H9 (cell line): Measurements from ENCODE around the gene TARBP1. TPM values are rescaled to one million over a fixed set of nuclear protein-coding genes. Genes with fewer than 3 reads are reported as not detected.

Experiments
- DNase-seq: peaks from one replicate; pipeline ENCODE4 v3.0.0-alpha.2; 2017
- H2AFZ ChIP-seq: one replicate; pipeline ENCODE4 v1.6.1; 2013; ENCODE audit warnings: mild to moderate bottlenecking, low read length, control low read depth, moderate library complexity
- H2AK5ac ChIP-seq: 2 replicates; pipeline ENCODE4 v1.6.1; 2013; ENCODE audit warnings: low read length, control low read depth, mixed read lengths; ENCODE audit not compliant: insufficient read length
- H2BK120ac ChIP-seq: one replicate; pipeline ENCODE4 v1.6.1; 2013; ENCODE audit warnings: low read depth, mild to moderate bottlenecking, low read length, control low read depth, inconsistent platforms; ENCODE audit not compliant: poor library complexity, severe bottlenecking
- H2BK12ac ChIP-seq: 2 replicates; pipeline ENCODE4 v1.6.1; 2013; ENCODE audit warnings: low read length, control low read depth, mixed read lengths, low read depth; ENCODE audit not compliant: insufficient read length
- H2BK15ac ChIP-seq: 2 replicates; pipeline ENCODE4 v1.6.1; 2013; ENCODE audit warnings: low read depth, low read length, control low read depth
- H2BK20ac ChIP-seq: one replicate; pipeline ENCODE4 v1.6.1; 2013; ENCODE audit warnings: low read depth, mild to moderate bottlenecking, low read length, control low read depth, inconsistent platforms; ENCODE audit not compliant: poor library complexity, severe bottlenecking
- H2BK5ac ChIP-seq: 2 replicates; pipeline ENCODE4 v1.6.1; 2013; ENCODE audit warnings: low read length, control low read depth, mixed read lengths; ENCODE audit not compliant: insufficient read length
- H3K14ac ChIP-seq: 2 replicates; pipeline ENCODE4 v1.6.1; 2013; ENCODE audit warnings: low read length, control low read depth; ENCODE audit not compliant: insufficient read depth
- H3K18ac ChIP-seq: 2 replicates; pipeline ENCODE4 v1.6.1; 2013; ENCODE audit warnings: low read depth, mild to moderate bottlenecking, mixed read lengths, low read length, control low read depth; ENCODE audit not compliant: insufficient read length
- H3K23ac ChIP-seq: 2 replicates; pipeline ENCODE4 v1.6.1; 2013; ENCODE audit warnings: low read length, control low read depth, mixed read lengths, low read depth; ENCODE audit not compliant: insufficient read length
- H3K23me2 ChIP-seq: 2 replicates; pipeline ENCODE4 v1.6.1; 2013; ENCODE audit warnings: low read depth, mild to moderate bottlenecking, mixed read lengths, low read length, control low read depth; ENCODE audit not compliant: insufficient read length, poor library complexity, severe bottlenecking
- H3K27ac ChIP-seq: 2 replicates; pipeline ENCODE4 v1.5.1; 2013; ENCODE audit warnings: low read length, control low read depth, mixed read lengths, low read depth; ENCODE audit not compliant: insufficient read length
- H3K27me3 ChIP-seq: 2 replicates; pipeline ENCODE4 v1.6.1; 2013; ENCODE audit warnings: low read length, control low read depth, inconsistent platforms; ENCODE audit not compliant: insufficient read depth
- H3K4ac ChIP-seq: 2 replicates; pipeline ENCODE4 v1.6.1; 2013; ENCODE audit warnings: low read depth, mild to moderate bottlenecking, control low read depth, inconsistent platforms, low read length, moderate library complexity
- H3K4me1 ChIP-seq: 2 replicates; pipeline ENCODE4 v1.6.1; 2013; ENCODE audit warnings: low read length, control low read depth, inconsistent platforms; ENCODE audit not compliant: insufficient read depth
- H3K4me2 ChIP-seq: 2 replicates; pipeline ENCODE4 v1.6.1; 2013; ENCODE audit warnings: low read length, control low read depth, mixed read lengths; ENCODE audit not compliant: insufficient read length, insufficient read depth
- H3K56ac ChIP-seq: 2 replicates; pipeline ENCODE4 v1.6.1; 2013; ENCODE audit warnings: low read depth, mild to moderate bottlenecking, mixed read lengths, low read length, control low read depth; ENCODE audit not compliant: insufficient read length
- H3K79me1 ChIP-seq: 2 replicates; pipeline ENCODE4 v1.6.1; 2013; ENCODE audit warnings: low read depth, mild to moderate bottlenecking, moderate library complexity, low read length, control low read depth, inconsistent platforms; ENCODE audit not compliant: insufficient read depth, poor library complexity, severe bottlenecking
- H3K79me2 ChIP-seq: 2 replicates; pipeline ENCODE4 v1.6.1; 2013; ENCODE audit warnings: low read length, control low read depth, inconsistent platforms; ENCODE audit not compliant: insufficient read depth
- H3K9ac ChIP-seq: 2 replicates; pipeline ENCODE4 v1.6.1; 2013; ENCODE audit warnings: low read length, control low read depth, mixed read lengths; ENCODE audit not compliant: insufficient read length; ENCODE audit errors: extremely low read depth
- H3K9me3 ChIP-seq: one replicate; pipeline ENCODE4 v1.6.1; 2013; ENCODE audit warnings: low read depth, low read length, inconsistent platforms; ENCODE audit not compliant: control insufficient read depth
- H3T11ph ChIP-seq: one replicate; pipeline ENCODE4 v1.6.1; 2013; ENCODE audit warnings: mild to moderate bottlenecking, low read length, control low read depth, inconsistent platforms
- H4K20me1 ChIP-seq: one replicate; pipeline ENCODE4 v1.6.1; 2013; ENCODE audit not compliant: control insufficient read depth, insufficient read length, insufficient read depth
- H4K5ac ChIP-seq: 2 replicates; pipeline ENCODE4 v1.6.1; 2013; ENCODE audit warnings: low read depth, mild to moderate bottlenecking, mixed read lengths, low read length, control low read depth; ENCODE audit not compliant: insufficient read length
- H4K8ac ChIP-seq: replicated peaks from 2 replicates; pipeline ENCODE4 v1.6.1; 2013; ENCODE audit warnings: low read length, control low read depth, mixed read lengths, low read depth; ENCODE audit not compliant: insufficient read length
- H4K91ac ChIP-seq: 2 replicates; pipeline ENCODE4 v1.6.1; 2013; ENCODE audit warnings: low read depth, mild to moderate bottlenecking, moderate library complexity, mixed read lengths, low read length, control low read depth; ENCODE audit not compliant: insufficient read length
- H3K27ac Mint-ChIP-seq, 3 experiments: 2 replicates in 2 of 3; 3 replicates in 1 of 3; pipeline ENCODE4 v1.8.0; 2020 to 2021; ENCODE audit warnings: mixed read lengths in 3 of 3, mild to moderate bottlenecking in 1 of 3, moderate library complexity in 1 of 3
- H3K27me3 Mint-ChIP-seq: 2 replicates; pipeline ENCODE4 v1.8.0; 2021; ENCODE audit warnings: low read depth, mild to moderate bottlenecking, moderate library complexity, mixed read lengths
- H3K36me3 Mint-ChIP-seq, 3 experiments: 2 replicates in 2 of 3; 3 replicates in 1 of 3; pipeline ENCODE4 v1.8.0; 2020 to 2021; ENCODE audit warnings: low read depth in 3 of 3, mixed read lengths in 3 of 3; ENCODE audit not compliant: insufficient read depth in 1 of 3
- H3K4me1 Mint-ChIP-seq, 2 experiments: 2 replicates each; pipeline ENCODE4 v1.8.0; 2020; ENCODE audit warnings: mixed read lengths in 2 of 2
- H3K4me3 Mint-ChIP-seq, 2 experiments: 2 replicates in 1 of 2; 3 replicates in 1 of 2; pipeline ENCODE4 v1.8.0; 2020 to 2021; ENCODE audit warnings: mild to moderate bottlenecking in 2 of 2, mixed read lengths in 2 of 2, moderate library complexity in 1 of 2
- H3K9me3 Mint-ChIP-seq, 2 experiments: 2 replicates in 1 of 2; 3 replicates in 1 of 2; pipeline ENCODE4 v1.8.0; 2020; ENCODE audit warnings: mild to moderate bottlenecking in 2 of 2, mixed read lengths in 2 of 2, moderate library complexity in 1 of 2
- WGBS: extraction: QIAGEN DNeasy Blood & Tissue Kit; methylation state at CpG from one replicate; pipeline ENCODE4 v1.1.7; 2013; ENCODE audit warnings: missing lambda C conversion rate, low lambda C conversion rate, mixed read lengths; ENCODE audit not compliant: insufficient read length; ENCODE audit errors: extremely low coverage; 5-methylcytosine and 5-hydroxymethylcytosine counted together
- total RNA-seq: library from RNA; stranded (reverse); gene quantifications from 2 replicates; pipeline ENCODE4 v1.2.1, GENCODE V29; 2021
- TF ChIP-seq, protein P1 (sequence below): fragments of 200-600 bp; sonication (generic); conservative IDR thresholded peaks from 3 replicates; pipeline ENCODE4 v1.8.0; 2021; ENCODE audit warnings: antibody characterized with exemption, mild to moderate bottlenecking

The TARBP1 gene
- total RNA-seq, 1 experiment from 2014 or later = 20.2 TPM

DNA sequence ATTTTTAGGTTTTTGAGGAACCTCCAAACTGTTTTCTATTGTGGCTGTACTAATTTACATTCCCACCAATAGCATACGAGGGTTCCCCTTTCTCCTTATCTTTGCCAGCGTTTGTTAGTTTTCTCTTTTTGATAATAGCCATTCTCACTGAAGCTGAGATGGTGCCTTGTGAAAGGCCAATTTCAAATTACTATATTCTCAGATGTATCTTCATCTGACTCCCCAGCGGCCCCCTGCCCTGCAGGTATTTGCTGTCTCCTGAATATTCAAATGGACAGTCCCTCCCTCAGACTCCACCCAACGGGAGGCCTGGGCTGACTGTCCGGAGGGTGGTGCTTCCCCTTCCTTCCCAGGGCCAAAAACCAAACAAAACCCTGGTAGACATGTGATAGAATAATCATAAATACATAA, 33.5 kb upstream of the TARBP1 start:
- peaks cover 32 to 37% of the 10 kb centered on the region in 2 experiments for H3K4me1 Mint-ChIP-seq
- H4K8ac ChIP-seq = no peak overlapping the region

More for the DNA sequence above, 33.5 kb upstream of the TARBP1 start:
- no peak overlapping the region for H3K9ac ChIP-seq
- Mint-ChIP-seq H3K27me3 (no peaks in the 10 kb centered on the region; the same call in 1 of the 2 replicates), H3K36me3 (peaks cover 0 to 1% (median 0%) of the 10 kb centered on the region in 3 experiments; a peak in 1 of 7 replicates), H3K4me3 (peak overlapping the region in 1 of 2 experiments; percentile 12; a peak in 1 of 5 replicates), H3K27ac (peak overlapping the region in 2 of 3 experiments; percentile 70 to 83; a peak in 4 of 7 replicates), H3K9me3 (no peaks in the 10 kb centered on the region)
- H3K79me2 ChIP-seq = no peaks in the 10 kb centered on the region
- H4K5ac ChIP-seq = no peak overlapping the region
- no peaks in the 10 kb centered on the region for H3K79me1 ChIP-seq
- H4K20me1 ChIP-seq = no peaks in the 10 kb centered on the region
- no peak overlapping the region for H3K4me2 ChIP-seq
- H2AFZ ChIP-seq = no peak overlapping the region
- H3K23me2 ChIP-seq = no peaks in the 10 kb centered on the region
- DNase-seq = peak; percentile 57
- no peak overlapping the region for H2BK120ac ChIP-seq
- H4K91ac ChIP-seq = no peak overlapping the region
- H3K27ac ChIP-seq = no peak overlapping the region
- TF ChIP-seq, protein P1, sequence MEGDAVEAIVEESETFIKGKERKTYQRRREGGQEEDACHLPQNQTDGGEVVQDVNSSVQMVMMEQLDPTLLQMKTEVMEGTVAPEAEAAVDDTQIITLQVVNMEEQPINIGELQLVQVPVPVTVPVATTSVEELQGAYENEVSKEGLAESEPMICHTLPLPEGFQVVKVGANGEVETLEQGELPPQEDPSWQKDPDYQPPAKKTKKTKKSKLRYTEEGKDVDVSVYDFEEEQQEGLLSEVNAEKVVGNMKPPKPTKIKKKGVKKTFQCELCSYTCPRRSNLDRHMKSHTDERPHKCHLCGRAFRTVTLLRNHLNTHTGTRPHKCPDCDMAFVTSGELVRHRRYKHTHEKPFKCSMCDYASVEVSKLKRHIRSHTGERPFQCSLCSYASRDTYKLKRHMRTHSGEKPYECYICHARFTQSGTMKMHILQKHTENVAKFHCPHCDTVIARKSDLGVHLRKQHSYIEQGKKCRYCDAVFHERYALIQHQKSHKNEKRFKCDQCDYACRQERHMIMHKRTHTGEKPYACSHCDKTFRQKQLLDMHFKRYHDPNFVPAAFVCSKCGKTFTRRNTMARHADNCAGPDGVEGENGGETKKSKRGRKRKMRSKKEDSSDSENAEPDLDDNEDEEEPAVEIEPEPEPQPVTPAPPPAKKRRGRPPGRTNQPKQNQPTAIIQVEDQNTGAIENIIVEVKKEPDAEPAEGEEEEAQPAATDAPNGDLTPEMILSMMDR = no peak
- H3K27me3 ChIP-seq = no peaks in the 10 kb centered on the region
- no peak overlapping the region for H2BK20ac ChIP-seq
- no peak overlapping the region for H3K56ac ChIP-seq
- peaks cover 7% of the 10 kb centered on the region; the same call in 1 of the 2 replicates for H3K4me1 ChIP-seq
- no peak overlapping the region for H3T11ph ChIP-seq
- no peak overlapping the region for H2AK5ac ChIP-seq
- no CpG with 5 or more reads among the region's 5 CpGs for WGBS
- H3K4ac ChIP-seq = no peak overlapping the region
- no peak overlapping the region for H2BK5ac ChIP-seq
- H3K14ac ChIP-seq = no peak overlapping the region
- H2BK12ac ChIP-seq = no peak overlapping the region
- no peaks in the 10 kb centered on the region for H3K9me3 ChIP-seq
- H2BK15ac ChIP-seq = no peak overlapping the region
- H3K18ac ChIP-seq = no peak overlapping the region
- H3K23ac ChIP-seq = no peak overlapping the region
